Stomach (tissue), 9 donors: ENCODE data around the gene DLG2. TPM values are rescaled to one million over a fixed set of nuclear protein-coding genes. Genes with fewer than 3 reads are reported as not detected.

Source experiments
- DNase-seq, 2 donors: peaks; one replicate each; pipeline versions ENCODE4 v3.0.0 to v3.0.0-alpha.2; 2013 to 2019
- H3K27ac ChIP-seq, 5 donors: fragments of 200-600 bp in 4 of 5; sonication (generic) in 4 of 5; one replicate each; pipeline ENCODE4 v1.5.1; 2013 to 2019; ENCODE audit warnings: mild to moderate bottlenecking in 1 of 5, moderate library complexity in 1 of 5
- H3K27me3 ChIP-seq, 3 donors: fragments of 200-600 bp; sonication (generic); one replicate each; pipeline ENCODE4 v1.5.1; 2017 to 2019; ENCODE audit warnings: mixed run types in 1 of 3
- H3K36me3 ChIP-seq, 4 donors: fragments of 200-600 bp; sonication (generic); 1 replicate in 3 of 4; 2 replicates in 1 of 4; pipeline ENCODE4 v1.5.1; 2016 to 2019
- H3K4me1 ChIP-seq, 4 donors: fragments of 200-600 bp; sonication (generic); one replicate each; pipeline ENCODE4 v1.5.1; 2016 to 2019
- H3K4me3 ChIP-seq, 4 donors: fragments of 200-600 bp; sonication (generic) in 3 of 4; one replicate each; pipeline ENCODE4 v1.5.1; 2016 to 2019; ENCODE audit warnings: mild to moderate bottlenecking in 1 of 4
- H3K9me3 ChIP-seq, 4 donors: fragments of 200-600 bp; sonication (generic); one replicate each; pipeline ENCODE4 v1.5.1; 2016 to 2019
- CTCF ChIP-seq, 7 experiments: fragments of 450-650 bp in 4 of 7; fragments of 200-600 bp in 3 of 7; sonication (generic) in 3 of 7; IDR thresholded peaks; one replicate each; pipeline ENCODE4 v1.5.1; 2016 to 2019; ENCODE audit warnings: antibody characterized with exemption in 7 of 7, control low read depth in 2 of 7, mild to moderate bottlenecking in 1 of 7
- EP300 ChIP-seq: sonication (generic); formaldehyde crosslinking; IDR thresholded peaks from one replicate; pipeline ENCODE4 v1.6.1; 2017; ENCODE audit warnings: antibody characterized with exemption
- POLR2A ChIP-seq, 4 donors: fragments of 450-650 bp; IDR thresholded peaks; one replicate each; pipeline ENCODE4 v1.6.1; 2016; ENCODE audit warnings: antibody characterized with exemption in 4 of 4, control low read depth in 2 of 4, mild to moderate bottlenecking in 1 of 4, moderate library complexity in 1 of 4
- POLR2AphosphoS5 ChIP-seq, 3 donors: sonication (generic); formaldehyde crosslinking; IDR thresholded peaks; one replicate each; pipeline ENCODE4 v1.6.1; 2016; ENCODE audit warnings: antibody characterized with exemption in 3 of 3
- WGBS, 5 donors: extraction: QIAGEN DNeasy Blood & Tissue Kit in 3 of 5; methylation state at CpG; one replicate each; pipeline versions ENCODE4 v1.1.5 to v1.1.7; 2013 to 2018; 5-methylcytosine and 5-hydroxymethylcytosine counted together
- intact Hi-C: fragments of 100-400 bp; cut with DNase I; formaldehyde crosslinking; loops from one replicate; pipeline ENCODE4 v1.15.1; 2023; ENCODE audit warnings: low total_unique reads
- polyA plus RNA-seq, 3 donors: library from polyadenylated mRNA; stranded (reverse); fragments of 200-250 nt; gene quantifications; one replicate each; pipeline ENCODE4 v1.2.3, GENCODE V29; 2013
- total RNA-seq, 5 donors: library from RNA; depleted of rRNA; stranded (reverse); fragments of >200 nt; gene quantifications; one replicate each; pipeline versions ENCODE4 v1.1.0 to v1.2.3, GENCODE V29; 2014 to 2016
- donor health status: healthy with polysubstance abuse.
- donor health status: Bipolar disorder and iron deficiency.
- donor health status: healthy.

The DLG2 gene
- total and polyA plus RNA-seq, 8 donors: 1.3 to 19.1 (median 3.5) TPM

- Histone ChIP-seq H3K27me3 (no peaks in the 10 kb centered on the region), H3K4me3 (no peak overlapping the region), H3K4me1 (peaks cover 11 to 28% (median 23%) of the 10 kb centered on the region in 4 donors), H3K36me3 (no peaks in the 10 kb centered on the region), H3K9me3 (no peaks in the 10 kb centered on the region), H3K27ac (peak overlapping the region in 1 of 5 donors; percentile 21)
- DNase-seq: peak in 1 of 2 donors; percentile 24
- TF ChIP-seq CTCF (IDR thresholded peaks at IDR 0.05): no peak
- 9 to 32% (median 19%) methylated on average over 2 of the region's 2 CpGs for WGBS, 5 donors
- intact Hi-C loops: no loop called here
Measured at GRCh38 chr11:83957038-83957900, 1669.9 kb downstream of the DLG2 start.

DNA sequence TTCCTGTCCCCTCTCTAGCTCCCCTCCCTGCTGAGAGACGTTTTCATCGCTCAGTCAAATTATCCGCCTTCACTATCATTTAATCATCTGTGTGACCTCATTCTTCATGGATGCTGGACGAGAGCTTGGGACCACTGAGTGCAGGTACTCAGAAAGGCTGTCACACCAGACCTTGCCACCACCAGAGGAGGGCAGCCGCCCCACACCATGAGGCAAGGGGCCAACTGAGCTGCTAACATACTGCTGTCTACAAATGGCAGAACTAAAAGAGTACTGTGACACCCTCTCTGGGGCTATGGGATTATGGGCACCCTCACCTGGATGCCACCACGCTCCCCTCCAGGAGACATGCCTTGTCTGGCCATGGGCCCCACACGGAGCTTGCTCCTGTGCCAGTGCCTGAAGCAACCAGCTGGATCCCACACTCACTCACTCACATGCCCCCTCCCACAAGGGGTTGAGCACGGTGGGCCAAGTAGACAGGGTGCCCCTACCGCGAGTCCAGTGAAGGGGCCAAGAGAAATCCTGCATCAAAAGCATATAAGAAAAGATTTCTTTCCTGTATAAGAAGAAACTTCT lies 1670.9 kb downstream of the DLG2 start:
- Histone ChIP-seq H3K9me3 (no peaks in the 10 kb centered on the region), H3K27me3 (no peaks in the 10 kb centered on the region), H3K4me3 (no peak overlapping the region), H3K36me3 (no peaks in the 10 kb centered on the region), H3K4me1 (peaks cover 11 to 31% (median 24%) of the 10 kb centered on the region in 4 donors), H3K27ac (no peak overlapping the region)
- TF ChIP-seq POLR2AphosphoS5 (IDR thresholded peaks at IDR 0.05): no peak
- no peak for TF ChIP-seq POLR2A (IDR thresholded peaks at IDR 0.05)
- TF ChIP-seq EP300: no peak
- TF ChIP-seq CTCF (IDR thresholded peaks at IDR 0.05): no peak
- intact Hi-C loops: no loop called here
- DNase-seq: no peak
- WGBS, 5 donors: 91 to 96% (median 95%) methylated on average over 8 to 10 of the region's 10 CpGs

GRCh38 chr11:83954780-83955179 lies 1672.4 kb downstream of the DLG2 start:
- DNase-seq: no peak
- Histone ChIP-seq H3K27ac (no peak overlapping the region), H3K27me3 (no peaks in the 10 kb centered on the region), H3K4me3 (no peak overlapping the region), H3K36me3 (no peaks in the 10 kb centered on the region), H3K4me1 (peaks cover 11 to 32% (median 24%) of the 10 kb centered on the region in 4 donors), H3K9me3 (no peaks in the 10 kb centered on the region)
- no peak for TF ChIP-seq CTCF (IDR thresholded peaks at IDR 0.05)
- WGBS, 5 donors: 72 to 82% (median 78%) methylated on average over 4 of the region's 4 CpGs
- intact Hi-C loops: no loop called here

DNA sequence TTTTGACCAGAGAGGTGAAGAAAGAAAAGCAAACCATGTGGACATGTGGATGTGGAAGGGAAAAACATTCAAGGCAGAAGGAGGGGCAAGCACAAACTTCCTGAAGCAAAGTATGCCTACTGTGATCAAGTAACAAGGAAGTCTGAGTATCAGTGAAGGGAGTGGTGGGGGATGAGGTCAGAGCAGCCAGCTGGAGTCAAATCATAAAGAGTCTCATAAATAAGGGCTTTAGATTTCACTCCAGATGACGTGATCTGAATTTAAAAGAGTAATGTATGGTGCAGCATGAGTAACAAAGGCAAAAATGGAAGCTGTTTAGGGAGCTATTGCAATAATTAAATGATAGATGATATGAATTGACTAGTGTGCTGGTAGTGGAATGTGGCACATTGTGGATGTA lies 1675.6 kb downstream of the DLG2 start:
- H3K9me3 ChIP-seq: no peaks in the 10 kb centered on the region
- peaks cover 3 to 12% (median 5%) of the 10 kb centered on the region in 4 donors for H3K4me1 ChIP-seq
- DNase-seq: peak in 1 of 2 donors; percentile 72
- H3K27me3 ChIP-seq: no peaks in the 10 kb centered on the region
- WGBS, 5 donors: 24 to 39% (median 30%) methylated on average over 1 of the region's 1 CpG
- TF ChIP-seq CTCF (IDR thresholded peaks at IDR 0.05) (no peak), POLR2AphosphoS5 (IDR thresholded peaks at IDR 0.05) (no peak), POLR2A (IDR thresholded peaks at IDR 0.05) (no peak), EP300 (no peak)
- H3K36me3 ChIP-seq: no peaks in the 10 kb centered on the region
- no peak overlapping the region for H3K27ac ChIP-seq
- H3K4me3 ChIP-seq: no peak overlapping the region
- intact Hi-C loops: no loop called here
